Adipocyte (in vitro differentiated cells): Measurements from ENCODE around the gene PARL.
A peak's percentile ranks its signal among the peaks of the same experiment; 100 is the strongest.

Source experiments
- DNase-seq: peaks from one replicate; pipeline ENCODE4 v3.0.0-alpha.2; 2015; ENCODE audit warnings: low read depth
- H3K27me3 ChIP-seq: replicated peaks from 2 replicates; pipeline ENCODE4 v1.7.0; 2013; ENCODE audit warnings: mild to moderate bottlenecking, low read length, moderate library complexity; ENCODE audit not compliant: control insufficient read depth, insufficient read depth
- H3K36me3 ChIP-seq: 2 replicates; pipeline ENCODE4 v1.7.0; 2013; ENCODE audit warnings: low read length, mild to moderate bottlenecking, moderate library complexity; ENCODE audit not compliant: control insufficient read depth, insufficient read depth, severe bottlenecking
- H3K4me1 ChIP-seq: 2 replicates; pipeline ENCODE4 v1.7.0; 2013; ENCODE audit warnings: mild to moderate bottlenecking, low read length, moderate library complexity; ENCODE audit not compliant: control insufficient read depth, insufficient read depth
- H3K4me3 ChIP-seq: 2 replicates; pipeline ENCODE4 v1.7.0; 2013; ENCODE audit warnings: mild to moderate bottlenecking, low read length, moderate library complexity
- H3K9ac ChIP-seq: 2 replicates; pipeline ENCODE4 v1.7.0; 2013; ENCODE audit warnings: mild to moderate bottlenecking, low read length, moderate library complexity
- H3K9me3 ChIP-seq: 2 replicates; pipeline ENCODE4 v1.7.0; 2013; ENCODE audit warnings: mild to moderate bottlenecking, low read length, moderate library complexity; ENCODE audit not compliant: control insufficient read depth

PARL gene

GRCh38 chr3:183917776-183918175, 33.1 kb upstream of the PARL start:
- Histone ChIP-seq H3K4me1 (no peaks in the 10 kb centered on the region), H3K36me3 (peaks cover 19% of the 10 kb centered on the region), H3K27me3 (no peaks in the 10 kb centered on the region), H3K9ac (no peak overlapping the region), H3K4me3 (no peak overlapping the region), H3K9me3 (no peaks in the 10 kb centered on the region)
- no peak for DNase-seq

- Histone ChIP-seq H3K4me1 (no peaks in the 10 kb centered on the region), H3K9ac (no peak overlapping the region)
Measured at GRCh38 chr3:183914856-183915255, 30.2 kb upstream of the PARL start.

GRCh38 chr3:183913580-183913920, 28.9 kb upstream of the PARL start:
- H3K27me3 ChIP-seq = peaks cover 32% of the 10 kb centered on the region
- H3K4me1 ChIP-seq = no peaks in the 10 kb centered on the region
- DNase-seq = no peak
- no peak overlapping the region for H3K9ac ChIP-seq
- H3K4me3 ChIP-seq = no peak overlapping the region
- no peaks in the 10 kb centered on the region for H3K36me3 ChIP-seq
- H3K9me3 ChIP-seq = no peaks in the 10 kb centered on the region

More at GRCh38 chr3:183914856-183915255, 30.2 kb upstream of the PARL start:
- Histone ChIP-seq H3K9me3 (no peaks in the 10 kb centered on the region), H3K4me3 (no peak overlapping the region), H3K36me3 (peaks cover 4% of the 10 kb centered on the region), H3K27me3 (peaks cover 22% of the 10 kb centered on the region)
- no peak for DNase-seq

GRCh38 chr3:183912895-183913579, 28.4 kb upstream of the PARL start:
- no peaks in the 10 kb centered on the region for H3K36me3 ChIP-seq
- peaks cover 32% of the 10 kb centered on the region for H3K27me3 ChIP-seq
- no peak overlapping the region for H3K9ac ChIP-seq
- H3K9me3 ChIP-seq = no peaks in the 10 kb centered on the region
- no peak overlapping the region for H3K4me3 ChIP-seq
- DNase-seq = no peak
- H3K4me1 ChIP-seq = no peaks in the 10 kb centered on the region

- peak; percentile 8 for DNase-seq
- H3K4me3 ChIP-seq = no peak overlapping the region
- no peaks in the 10 kb centered on the region for H3K9me3 ChIP-seq
- H3K9ac ChIP-seq = no peak overlapping the region
- H3K36me3 ChIP-seq = no peaks in the 10 kb centered on the region
- no peaks in the 10 kb centered on the region for H3K4me1 ChIP-seq
- H3K27me3 ChIP-seq = peaks cover 32% of the 10 kb centered on the region
Measured at GRCh38 chr3:183911763-183912506, 27.3 kb upstream of the PARL start.

- no peak overlapping the region for H3K9ac ChIP-seq
- H3K9me3 ChIP-seq = no peaks in the 10 kb centered on the region
- H3K36me3 ChIP-seq = no peaks in the 10 kb centered on the region
- DNase-seq = no peak
- peaks cover 37% of the 10 kb centered on the region for H3K27me3 ChIP-seq
- no peak overlapping the region for H3K4me3 ChIP-seq
- no peaks in the 10 kb centered on the region for H3K4me1 ChIP-seq
Measured at GRCh38 chr3:183911087-183911486, 26.4 kb upstream of the PARL start.

- Histone ChIP-seq H3K9me3 (no peaks in the 10 kb centered on the region), H3K4me1 (no peaks in the 10 kb centered on the region), H3K9ac (no peak overlapping the region), H3K4me3 (no peak overlapping the region), H3K36me3 (no peaks in the 10 kb centered on the region), H3K27me3 (peaks cover 40% of the 10 kb centered on the region)
- no peak for DNase-seq
Measured at GRCh38 chr3:183909030-183909600, 24.4 kb upstream of the PARL start.

- no peaks in the 10 kb centered on the region for H3K4me1 ChIP-seq
- DNase-seq = no peak
- H3K9ac ChIP-seq = no peak overlapping the region
- H3K4me3 ChIP-seq = no peak overlapping the region
- no peaks in the 10 kb centered on the region for H3K9me3 ChIP-seq
- peaks cover 46% of the 10 kb centered on the region for H3K27me3 ChIP-seq
- no peaks in the 10 kb centered on the region for H3K36me3 ChIP-seq
Measured at GRCh38 chr3:183907911-183908331, 23.2 kb upstream of the PARL start.

- Histone ChIP-seq H3K4me1 (no peaks in the 10 kb centered on the region), H3K27me3 (peaks cover 46% of the 10 kb centered on the region), H3K9me3 (no peaks in the 10 kb centered on the region), H3K9ac (no peak overlapping the region), H3K36me3 (no peaks in the 10 kb centered on the region), H3K4me3 (no peak overlapping the region)
- DNase-seq = no peak
Measured at GRCh38 chr3:183907176-183907575, 22.5 kb upstream of the PARL start.

- Histone ChIP-seq H3K9ac (no peak overlapping the region), H3K36me3 (no peaks in the 10 kb centered on the region), H3K4me1 (no peaks in the 10 kb centered on the region), H3K4me3 (no peak overlapping the region), H3K9me3 (no peaks in the 10 kb centered on the region), H3K27me3 (peaks cover 44% of the 10 kb centered on the region)
- DNase-seq = no peak
Measured at GRCh38 chr3:183906234-183906921, 21.7 kb upstream of the PARL start.
